OCI-LY3 (cell line): ENCODE data around the gene MCUR1.
"Not testable (repeated sequence)": the region's sequence is repeated elsewhere in the genome, so short reads cannot be mapped to it uniquely, and the experiment has no call there.

Source experiments
- EZH2phosphoT487 ChIP-seq: fragments of 200-600 bp; shearing (Covaris generic); IDR thresholded peaks from 2 replicates; pipeline ENCODE4 v1.6.1; 2018; ENCODE audit warnings: antibody characterized with exemption, mixed run types, low read depth
- TF ChIP-seq, protein P1 (sequence below): fragments of 200-600, 300-600 bp; sonication (generic); IDR thresholded peaks from 2 replicates; pipeline ENCODE4 v1.5.1; 2014; ENCODE audit warnings: antibody characterized with exemption, low read length, low read depth

DNA sequence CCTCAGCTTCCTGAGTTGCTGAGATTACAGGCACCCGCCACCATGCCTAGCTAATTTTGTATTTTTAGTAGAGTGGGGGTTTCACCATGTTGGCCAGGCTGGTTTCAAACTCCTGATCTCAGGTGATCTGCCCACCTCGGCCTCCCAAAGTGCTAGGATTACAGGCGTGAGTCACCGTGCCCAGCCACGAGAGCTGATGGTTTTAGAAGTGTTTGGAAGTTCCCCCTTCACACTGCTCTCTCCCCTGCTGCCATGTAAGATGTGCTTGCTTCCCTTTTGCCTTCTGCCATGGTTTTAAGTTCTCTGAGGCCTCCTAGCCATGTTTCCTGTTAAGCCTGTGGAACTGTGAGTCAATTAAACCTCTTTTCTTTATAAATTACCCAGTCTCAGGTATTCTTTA is 36.3 kb upstream of the MCUR1 start:
- TF ChIP-seq, protein P1, sequence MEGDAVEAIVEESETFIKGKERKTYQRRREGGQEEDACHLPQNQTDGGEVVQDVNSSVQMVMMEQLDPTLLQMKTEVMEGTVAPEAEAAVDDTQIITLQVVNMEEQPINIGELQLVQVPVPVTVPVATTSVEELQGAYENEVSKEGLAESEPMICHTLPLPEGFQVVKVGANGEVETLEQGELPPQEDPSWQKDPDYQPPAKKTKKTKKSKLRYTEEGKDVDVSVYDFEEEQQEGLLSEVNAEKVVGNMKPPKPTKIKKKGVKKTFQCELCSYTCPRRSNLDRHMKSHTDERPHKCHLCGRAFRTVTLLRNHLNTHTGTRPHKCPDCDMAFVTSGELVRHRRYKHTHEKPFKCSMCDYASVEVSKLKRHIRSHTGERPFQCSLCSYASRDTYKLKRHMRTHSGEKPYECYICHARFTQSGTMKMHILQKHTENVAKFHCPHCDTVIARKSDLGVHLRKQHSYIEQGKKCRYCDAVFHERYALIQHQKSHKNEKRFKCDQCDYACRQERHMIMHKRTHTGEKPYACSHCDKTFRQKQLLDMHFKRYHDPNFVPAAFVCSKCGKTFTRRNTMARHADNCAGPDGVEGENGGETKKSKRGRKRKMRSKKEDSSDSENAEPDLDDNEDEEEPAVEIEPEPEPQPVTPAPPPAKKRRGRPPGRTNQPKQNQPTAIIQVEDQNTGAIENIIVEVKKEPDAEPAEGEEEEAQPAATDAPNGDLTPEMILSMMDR, result not testable (repeated sequence)
- not testable (repeated sequence) for TF ChIP-seq EZH2phosphoT487
